Sigmoid colon (tissue), 4 donors: ENCODE data around the gene PPP1R37.

Experiments used
- EP300 ChIP-seq, 4 donors: sonication (generic); formaldehyde crosslinking; IDR thresholded peaks; one replicate each; pipeline ENCODE4 v1.6.1; 2017; ENCODE audit warnings: antibody characterized with exemption in 4 of 4
- TF ChIP-seq, protein P1 (sequence below), 4 experiments: fragments of 450-650 bp in 3 of 4; fragments of 200-600 bp in 1 of 4; IDR thresholded peaks; one replicate each; pipeline ENCODE4 v1.5.1; 2016 to 2019; ENCODE audit warnings: antibody characterized with exemption in 4 of 4, mild to moderate bottlenecking in 3 of 4, moderate library complexity in 2 of 4

- no peak for TF ChIP-seq EP300 (IDR thresholded peaks at IDR 0.05)
- TF ChIP-seq, protein P1, sequence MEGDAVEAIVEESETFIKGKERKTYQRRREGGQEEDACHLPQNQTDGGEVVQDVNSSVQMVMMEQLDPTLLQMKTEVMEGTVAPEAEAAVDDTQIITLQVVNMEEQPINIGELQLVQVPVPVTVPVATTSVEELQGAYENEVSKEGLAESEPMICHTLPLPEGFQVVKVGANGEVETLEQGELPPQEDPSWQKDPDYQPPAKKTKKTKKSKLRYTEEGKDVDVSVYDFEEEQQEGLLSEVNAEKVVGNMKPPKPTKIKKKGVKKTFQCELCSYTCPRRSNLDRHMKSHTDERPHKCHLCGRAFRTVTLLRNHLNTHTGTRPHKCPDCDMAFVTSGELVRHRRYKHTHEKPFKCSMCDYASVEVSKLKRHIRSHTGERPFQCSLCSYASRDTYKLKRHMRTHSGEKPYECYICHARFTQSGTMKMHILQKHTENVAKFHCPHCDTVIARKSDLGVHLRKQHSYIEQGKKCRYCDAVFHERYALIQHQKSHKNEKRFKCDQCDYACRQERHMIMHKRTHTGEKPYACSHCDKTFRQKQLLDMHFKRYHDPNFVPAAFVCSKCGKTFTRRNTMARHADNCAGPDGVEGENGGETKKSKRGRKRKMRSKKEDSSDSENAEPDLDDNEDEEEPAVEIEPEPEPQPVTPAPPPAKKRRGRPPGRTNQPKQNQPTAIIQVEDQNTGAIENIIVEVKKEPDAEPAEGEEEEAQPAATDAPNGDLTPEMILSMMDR (IDR thresholded peaks at IDR 0.05), result no peak
Observed at GRCh38 chr19:45114116-45114515, 21.1 kb downstream of the PPP1R37 start.
